ENCODE results near the gene DLX5. TPM values are rescaled to one million over a fixed set of nuclear protein-coding genes. Genes with fewer than 3 reads are reported as not detected.

DLX5 gene
- polyA plus RNA-seq, 3 donors: 0.18 to 0.36 (median 0.19) TPM

- no peak for DNase-seq (ENCODE audit: extremely low read depth in 1 of 11, low read depth in 9 of 11, low spot score in 4 of 11)
Measured at GRCh38 chr7:97008275-97008917, 16.2 kb downstream of the DLX5 start.

GRCh38 chr7:97007583-97007861 lies 17.1 kb downstream of the DLX5 start:
- DNase-seq (ENCODE audit: extremely low read depth in 1 of 11, low read depth in 9 of 11, low spot score in 4 of 11): no peak

GRCh38 chr7:97006816-97007582 lies 17.6 kb downstream of the DLX5 start:
- no peak for DNase-seq (ENCODE audit: extremely low read depth in 1 of 11, low read depth in 9 of 11, low spot score in 4 of 11)

- no peak for DNase-seq (ENCODE audit: extremely low read depth in 1 of 11, low read depth in 9 of 11, low spot score in 4 of 11)
Measured at GRCh38 chr7:97006055-97006815, 18.4 kb downstream of the DLX5 start.

- DNase-seq (ENCODE audit: extremely low read depth in 1 of 11, low read depth in 9 of 11, low spot score in 4 of 11): no peak
Measured at GRCh38 chr7:97005183-97006054, 19.2 kb downstream of the DLX5 start, which contains the start of gene DLX6. Gene DLX6, plus strand, starts transcription at chr7:97005553. Its CDS starts 425 bp downstream, at chr7:97005978.

- no peak for DNase-seq (ENCODE audit: extremely low read depth in 1 of 11, low read depth in 9 of 11, low spot score in 4 of 11)
Measured at GRCh38 chr7:97004247-97005182, 20.1 kb downstream of the DLX5 start.

- DNase-seq (ENCODE audit: extremely low read depth in 1 of 11, low read depth in 9 of 11, low spot score in 4 of 11): no peak
Measured at GRCh38 chr7:97003262-97004246, 21.1 kb downstream of the DLX5 start.

GRCh38 chr7:97002555-97003261 lies 21.9 kb downstream of the DLX5 start:
- no peak for DNase-seq (ENCODE audit: extremely low read depth in 1 of 11, low read depth in 9 of 11, low spot score in 4 of 11)

- no peak for DNase-seq (ENCODE audit: extremely low read depth in 1 of 11, low read depth in 9 of 11, low spot score in 4 of 11)
Measured at GRCh38 chr7:97001656-97002554, 22.7 kb downstream of the DLX5 start.

- no peak for DNase-seq (ENCODE audit: extremely low read depth in 1 of 11, low read depth in 9 of 11, low spot score in 4 of 11)
Measured at GRCh38 chr7:97001221-97001620, 23.4 kb downstream of the DLX5 start.

GRCh38 chr7:96998744-96999143 lies 25.9 kb downstream of the DLX5 start:
- DNase-seq (ENCODE audit: extremely low read depth in 1 of 11, low read depth in 9 of 11, low spot score in 4 of 11): no peak

GRCh38 chr7:96998333-96998732 lies 26.3 kb downstream of the DLX5 start:
- no peak for DNase-seq (ENCODE audit: extremely low read depth in 1 of 11, low read depth in 9 of 11, low spot score in 4 of 11)

GRCh38 chr7:96997512-96998032 lies 27.1 kb downstream of the DLX5 start:
- DNase-seq (ENCODE audit: extremely low read depth in 1 of 11, low read depth in 9 of 11, low spot score in 4 of 11): no peak

- DNase-seq (ENCODE audit: extremely low read depth in 1 of 11, low read depth in 9 of 11, low spot score in 4 of 11): no peak
Measured at GRCh38 chr7:96996958-96997511, 27.6 kb downstream of the DLX5 start.

Measured in renal cortex interstitium (tissue), 11 donors.